Testis (tissue), 2 donors: ENCODE data around the gene INSC.

Experiments
- POLR2A ChIP-seq: fragments of 450-650 bp; IDR thresholded peaks from one replicate; pipeline ENCODE4 v1.6.1; 2017; ENCODE audit warnings: antibody characterized with exemption, mild to moderate bottlenecking, moderate library complexity
- TF ChIP-seq, protein P1 (sequence below), 3 experiments: fragments of 450-650 bp in 2 of 3; fragments of 200-600 bp in 1 of 3; sonication (generic) in 1 of 3; IDR thresholded peaks; one replicate each; pipeline ENCODE4 v1.5.1; 2016 to 2019; ENCODE audit warnings: antibody characterized with exemption in 3 of 3, mild to moderate bottlenecking in 2 of 3, moderate library complexity in 1 of 3

DNA sequence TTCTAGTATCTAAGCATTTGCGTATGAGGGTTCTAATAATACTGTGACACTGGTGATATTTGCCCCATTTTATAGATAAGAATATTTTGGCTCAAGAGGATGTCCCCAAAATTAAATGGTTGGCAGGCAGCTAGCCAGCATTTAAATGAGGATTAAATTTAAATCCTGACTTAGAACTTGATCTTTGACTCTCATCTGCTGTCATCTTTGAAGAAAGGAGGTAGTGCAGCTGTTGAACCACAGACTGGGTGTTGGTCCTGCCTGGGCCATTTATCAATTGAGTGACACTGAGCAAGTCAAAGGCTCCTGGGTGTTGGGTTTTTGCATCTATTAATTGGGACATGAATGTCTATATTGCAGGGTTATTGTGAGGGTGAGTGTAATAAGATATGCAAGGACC, 112.3 kb downstream of the INSC start:
- TF ChIP-seq, protein P1, sequence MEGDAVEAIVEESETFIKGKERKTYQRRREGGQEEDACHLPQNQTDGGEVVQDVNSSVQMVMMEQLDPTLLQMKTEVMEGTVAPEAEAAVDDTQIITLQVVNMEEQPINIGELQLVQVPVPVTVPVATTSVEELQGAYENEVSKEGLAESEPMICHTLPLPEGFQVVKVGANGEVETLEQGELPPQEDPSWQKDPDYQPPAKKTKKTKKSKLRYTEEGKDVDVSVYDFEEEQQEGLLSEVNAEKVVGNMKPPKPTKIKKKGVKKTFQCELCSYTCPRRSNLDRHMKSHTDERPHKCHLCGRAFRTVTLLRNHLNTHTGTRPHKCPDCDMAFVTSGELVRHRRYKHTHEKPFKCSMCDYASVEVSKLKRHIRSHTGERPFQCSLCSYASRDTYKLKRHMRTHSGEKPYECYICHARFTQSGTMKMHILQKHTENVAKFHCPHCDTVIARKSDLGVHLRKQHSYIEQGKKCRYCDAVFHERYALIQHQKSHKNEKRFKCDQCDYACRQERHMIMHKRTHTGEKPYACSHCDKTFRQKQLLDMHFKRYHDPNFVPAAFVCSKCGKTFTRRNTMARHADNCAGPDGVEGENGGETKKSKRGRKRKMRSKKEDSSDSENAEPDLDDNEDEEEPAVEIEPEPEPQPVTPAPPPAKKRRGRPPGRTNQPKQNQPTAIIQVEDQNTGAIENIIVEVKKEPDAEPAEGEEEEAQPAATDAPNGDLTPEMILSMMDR (IDR thresholded peaks at IDR 0.05), result no peak
- TF ChIP-seq POLR2A, result no peak
